ENCODE results near the gene RNF4.

RNF4 gene

GRCh38 chr4:2423695-2424094 lies 45.2 kb upstream of the RNF4 start:
- no peak overlapping the region for H3K9ac ChIP-seq (ENCODE audit: low read length)
- H4K8ac ChIP-seq (ENCODE audit: low read depth, low read length): no peak overlapping the region
- H2BK12ac ChIP-seq (ENCODE audit: low read length): no peak overlapping the region
- peaks cover 16% of the 10 kb centered on the region for H3K27me3 ChIP-seq (ENCODE audit: insufficient read depth, low read length)
- H3K14ac ChIP-seq (ENCODE audit: low read length): no peak overlapping the region
- no peak overlapping the region for H3K27ac ChIP-seq (ENCODE audit: low read depth, low read length)
- no peak overlapping the region for H2BK5ac ChIP-seq (ENCODE audit: low read depth, low read length, poor library complexity)
- no peak overlapping the region for H4K91ac ChIP-seq (ENCODE audit: low read depth, low read length)
- peaks cover 2 to 3% of the 10 kb centered on the region in 2 experiments for H3K4me1 ChIP-seq (ENCODE audit: control insufficient read depth in 1 of 2, insufficient read depth in 2 of 2, low read length in 2 of 2)
- H3K36me3 ChIP-seq (ENCODE audit: control insufficient read depth in 1 of 2, insufficient read depth in 2 of 2, low read length in 2 of 2): no peaks in the 10 kb centered on the region
- no peak overlapping the region for H2AFZ ChIP-seq (ENCODE audit: insufficient read depth, low read length, poor library complexity)
- H3K9me3 ChIP-seq (ENCODE audit: insufficient read depth, low read depth, low read length): peaks cover 4% of the 10 kb centered on the region
- no peak overlapping the region for H2AK5ac ChIP-seq (ENCODE audit: low read length)
- DNase-seq: no peak
- no peak overlapping the region for H3K4ac ChIP-seq (ENCODE audit: low read depth, low read length)
- no peaks in the 10 kb centered on the region for H3K79me1 ChIP-seq (ENCODE audit: low read length)
- H4K12ac ChIP-seq (ENCODE audit: low read depth, low read length): no peak overlapping the region
- H3K4me3 ChIP-seq (ENCODE audit: low read depth, low read length): no peak overlapping the region
- no peak overlapping the region for H3K4me2 ChIP-seq (ENCODE audit: low read length)
- H3K18ac ChIP-seq (ENCODE audit: low read length): no peak overlapping the region
- no peak overlapping the region for H2BK120ac ChIP-seq (ENCODE audit: insufficient read depth, low read length, poor library complexity)
- no CpG with 5 or more reads among the region's 10 CpGs for WGBS (ENCODE audit: extremely low coverage, insufficient coverage, insufficient read length)
- H3K79me2 ChIP-seq (ENCODE audit: control insufficient read depth, insufficient read depth, low read length, poor library complexity): no peaks in the 10 kb centered on the region
- H3K23ac ChIP-seq (ENCODE audit: low read length): no peak overlapping the region

GRCh38 chr4:2424581-2424980 lies 44.3 kb upstream of the RNF4 start:
- no peak overlapping the region for H4K8ac ChIP-seq (ENCODE audit: low read depth, low read length)
- H3K4me2 ChIP-seq (ENCODE audit: low read length): no peak overlapping the region
- no peak overlapping the region for H3K23ac ChIP-seq (ENCODE audit: low read length)
- WGBS (ENCODE audit: extremely low coverage, insufficient coverage, insufficient read length): no CpG with 5 or more reads among the region's 10 CpGs
- no peak overlapping the region for H2BK120ac ChIP-seq (ENCODE audit: insufficient read depth, low read length, poor library complexity)
- H2BK12ac ChIP-seq (ENCODE audit: low read length): no peak overlapping the region
- H3K18ac ChIP-seq (ENCODE audit: low read length): no peak overlapping the region
- DNase-seq: no peak
- no peak overlapping the region for H3K4me3 ChIP-seq (ENCODE audit: low read depth, low read length)
- no peak overlapping the region for H2AK5ac ChIP-seq (ENCODE audit: low read length)
- H3K27ac ChIP-seq (ENCODE audit: low read depth, low read length): no peak overlapping the region
- no peaks in the 10 kb centered on the region for H3K79me1 ChIP-seq (ENCODE audit: low read length)
- no peak overlapping the region for H4K91ac ChIP-seq (ENCODE audit: low read depth, low read length)
- H3K9me3 ChIP-seq (ENCODE audit: insufficient read depth, low read depth, low read length): peaks cover 4% of the 10 kb centered on the region
- no peak overlapping the region for H3K14ac ChIP-seq (ENCODE audit: low read length)
- no peak overlapping the region for H2BK5ac ChIP-seq (ENCODE audit: low read depth, low read length, poor library complexity)
- H3K9ac ChIP-seq (ENCODE audit: low read length): no peak overlapping the region
- no peaks in the 10 kb centered on the region for H3K4me1 ChIP-seq (ENCODE audit: control insufficient read depth in 1 of 2, insufficient read depth in 2 of 2, low read length in 2 of 2)
- no peaks in the 10 kb centered on the region for H3K79me2 ChIP-seq (ENCODE audit: control insufficient read depth, insufficient read depth, low read length, poor library complexity)
- no peak overlapping the region for H2AFZ ChIP-seq (ENCODE audit: insufficient read depth, low read length, poor library complexity)
- H3K36me3 ChIP-seq (ENCODE audit: control insufficient read depth in 1 of 2, insufficient read depth in 2 of 2, low read length in 2 of 2): no peaks in the 10 kb centered on the region
- no peak overlapping the region for H3K4ac ChIP-seq (ENCODE audit: low read depth, low read length)
- peaks cover 12% of the 10 kb centered on the region for H3K27me3 ChIP-seq (ENCODE audit: insufficient read depth, low read length)
- no peak overlapping the region for H4K12ac ChIP-seq (ENCODE audit: low read depth, low read length)

GRCh38 chr4:2425386-2426068 lies 43.4 kb upstream of the RNF4 start:
- Histone ChIP-seq H3K14ac (ENCODE audit: low read length) (no peak overlapping the region), H3K4me1 (ENCODE audit: control insufficient read depth in 1 of 2, insufficient read depth in 2 of 2, low read length in 2 of 2) (no peaks in the 10 kb centered on the region), H2BK12ac (ENCODE audit: low read length) (no peak overlapping the region), H3K9me3 (ENCODE audit: insufficient read depth, low read depth, low read length) (peaks cover 4% of the 10 kb centered on the region), H3K4ac (ENCODE audit: low read depth, low read length) (no peak overlapping the region), H3K18ac (ENCODE audit: low read length) (no peak overlapping the region), H3K79me1 (ENCODE audit: low read length) (no peaks in the 10 kb centered on the region), H4K8ac (ENCODE audit: low read depth, low read length) (no peak overlapping the region), H2AK5ac (ENCODE audit: low read length) (no peak overlapping the region), H2BK5ac (ENCODE audit: low read depth, low read length, poor library complexity) (no peak overlapping the region), H2BK120ac (ENCODE audit: insufficient read depth, low read length, poor library complexity) (no peak overlapping the region), H4K12ac (ENCODE audit: low read depth, low read length) (no peak overlapping the region), H4K91ac (ENCODE audit: low read depth, low read length) (no peak overlapping the region), H3K23ac (ENCODE audit: low read length) (no peak overlapping the region), H3K79me2 (ENCODE audit: control insufficient read depth, insufficient read depth, low read length, poor library complexity) (no peaks in the 10 kb centered on the region), H3K27me3 (ENCODE audit: insufficient read depth, low read length) (peaks cover 3% of the 10 kb centered on the region), H3K9ac (ENCODE audit: low read length) (no peak overlapping the region), H3K36me3 (ENCODE audit: control insufficient read depth in 1 of 2, insufficient read depth in 2 of 2, low read length in 2 of 2) (no peaks in the 10 kb centered on the region), H2AFZ (ENCODE audit: insufficient read depth, low read length, poor library complexity) (no peak overlapping the region), H3K4me3 (ENCODE audit: low read depth, low read length) (no peak overlapping the region), H3K27ac (ENCODE audit: low read depth, low read length) (no peak overlapping the region), H3K4me2 (ENCODE audit: low read length) (no peak overlapping the region)
- WGBS (ENCODE audit: extremely low coverage, insufficient coverage, insufficient read length): no CpG with 5 or more reads among the region's 13 CpGs
- no peak for DNase-seq

GRCh38 chr4:2426069-2426397 lies 42.9 kb upstream of the RNF4 start:
- H3K79me1 ChIP-seq (ENCODE audit: low read length): no peaks in the 10 kb centered on the region
- H2AFZ ChIP-seq (ENCODE audit: insufficient read depth, low read length, poor library complexity): no peak overlapping the region
- H3K27ac ChIP-seq (ENCODE audit: low read depth, low read length): no peak overlapping the region
- H3K4ac ChIP-seq (ENCODE audit: low read depth, low read length): no peak overlapping the region
- peaks cover 4% of the 10 kb centered on the region for H3K9me3 ChIP-seq (ENCODE audit: insufficient read depth, low read depth, low read length)
- H3K4me1 ChIP-seq (ENCODE audit: control insufficient read depth in 1 of 2, insufficient read depth in 2 of 2, low read length in 2 of 2): no peaks in the 10 kb centered on the region
- WGBS (ENCODE audit: extremely low coverage, insufficient coverage, insufficient read length): no CpG with 5 or more reads among the region's 8 CpGs
- H2BK5ac ChIP-seq (ENCODE audit: low read depth, low read length, poor library complexity): no peak overlapping the region
- H3K9ac ChIP-seq (ENCODE audit: low read length): no peak overlapping the region
- H2BK120ac ChIP-seq (ENCODE audit: insufficient read depth, low read length, poor library complexity): no peak overlapping the region
- no peaks in the 10 kb centered on the region for H3K27me3 ChIP-seq (ENCODE audit: insufficient read depth, low read length)
- H2AK5ac ChIP-seq (ENCODE audit: low read length): no peak overlapping the region
- no peak for DNase-seq
- H3K4me2 ChIP-seq (ENCODE audit: low read length): no peak overlapping the region
- no peak overlapping the region for H3K23ac ChIP-seq (ENCODE audit: low read length)
- no peaks in the 10 kb centered on the region for H3K79me2 ChIP-seq (ENCODE audit: control insufficient read depth, insufficient read depth, low read length, poor library complexity)
- H4K12ac ChIP-seq (ENCODE audit: low read depth, low read length): no peak overlapping the region
- H2BK12ac ChIP-seq (ENCODE audit: low read length): no peak overlapping the region
- H3K18ac ChIP-seq (ENCODE audit: low read length): no peak overlapping the region
- no peak overlapping the region for H4K8ac ChIP-seq (ENCODE audit: low read depth, low read length)
- H4K91ac ChIP-seq (ENCODE audit: low read depth, low read length): no peak overlapping the region
- no peaks in the 10 kb centered on the region for H3K36me3 ChIP-seq (ENCODE audit: control insufficient read depth in 1 of 2, insufficient read depth in 2 of 2, low read length in 2 of 2)
- H3K14ac ChIP-seq (ENCODE audit: low read length): no peak overlapping the region
- H3K4me3 ChIP-seq (ENCODE audit: low read depth, low read length): no peak overlapping the region
